ENCODE data around the gene CCK.
"Not testable (repeated sequence)": the region's sequence is repeated elsewhere in the genome, so short reads cannot be mapped to it uniquely, and the experiment has no call there.

The CCK gene

GRCh38 chr3:42266085-42266484 lies at the start of gene CCK:
TSS of gene CCK (minus strand) at chr3:42266185. CDS start at chr3:42263630, 2,555 bp downstream.
- DNase-seq, result no peak

GRCh38 chr3:42314411-42314810 lies 48.4 kb upstream of the CCK start:
- DNase-seq, result no peak

- DNase-seq, result no peak
Measured at GRCh38 chr3:42308651-42309050, 42.7 kb upstream of the CCK start.

- DNase-seq, result no peak
Measured at GRCh38 chr3:42306499-42306898, 40.5 kb upstream of the CCK start.

- no peak for DNase-seq
Measured at GRCh38 chr3:42302924-42303634, 37.1 kb upstream of the CCK start.

- DNase-seq, result no peak
Measured at GRCh38 chr3:42301446-42302175, 35.6 kb upstream of the CCK start.

GRCh38 chr3:42300778-42301177 lies 34.8 kb upstream of the CCK start:
- DNase-seq, result no peak

GRCh38 chr3:42300013-42300412 lies 34.0 kb upstream of the CCK start:
- no peak for DNase-seq

- no peak for DNase-seq
Measured at GRCh38 chr3:42298259-42298658, 32.3 kb upstream of the CCK start.

GRCh38 chr3:42292009-42292408 lies 26.0 kb upstream of the CCK start:
- no peak for DNase-seq

GRCh38 chr3:42290966-42291714 lies 25.2 kb upstream of the CCK start:
- DNase-seq, result no peak

GRCh38 chr3:42289026-42289425 lies 23.0 kb upstream of the CCK start:
- no peak for DNase-seq

GRCh38 chr3:42288385-42288784 lies 22.4 kb upstream of the CCK start:
- no peak for DNase-seq

- not testable (repeated sequence) for DNase-seq
Measured at GRCh38 chr3:42287423-42287822, 21.4 kb upstream of the CCK start.

GRCh38 chr3:42277676-42278075 lies 11.7 kb upstream of the CCK start:
- DNase-seq, result no peak

GRCh38 chr3:42276141-42277132 lies 10.5 kb upstream of the CCK start:
- no peak for DNase-seq

GRCh38 chr3:42275217-42275616 lies 9.2 kb upstream of the CCK start:
- no peak for DNase-seq

- DNase-seq, result no peak
Measured at GRCh38 chr3:42274266-42274665, 8.3 kb upstream of the CCK start.

GRCh38 chr3:42273361-42273760 lies 7.4 kb upstream of the CCK start:
- no peak for DNase-seq

- no peak for DNase-seq
Measured at GRCh38 chr3:42271786-42272185, 5.8 kb upstream of the CCK start.

GRCh38 chr3:42270561-42270960 lies 4.6 kb upstream of the CCK start:
- no peak for DNase-seq

GRCh38 chr3:42269647-42270046 lies 3.7 kb upstream of the CCK start:
- DNase-seq, result no peak

GRCh38 chr3:42267878-42268277 lies 1.9 kb upstream of the CCK start:
- no peak for DNase-seq

Data from CD4-positive, alpha-beta T cell treated with Interferon gamma for 1 hour (primary cell).